Activated naive CD8-positive, alpha-beta T cell treated with anti-CD3 and anti-CD28 coated beads, Interleukin-2, amount 50 U/mL, for 24 hours (primary cell): ENCODE data around the gene SMIM5.

Source experiments
- ATAC-seq: fragments of 150-1000 bp; cut with Tn5 transposase; one replicate; pipeline ENCODE4 v1.10.0; 2021
- DNase-seq: peaks from one replicate; pipeline ENCODE4 v3.0.0; 2021
- H3K27ac Mint-ChIP-seq: one replicate; pipeline ENCODE4 v1.8.0; 2021; ENCODE audit warnings: mild to moderate bottlenecking, mixed read lengths
- H3K27me3 Mint-ChIP-seq: one replicate; pipeline ENCODE4 v1.8.0; 2021; ENCODE audit warnings: mixed read lengths
- H3K36me3 Mint-ChIP-seq: one replicate; pipeline ENCODE4 v1.8.0; 2021; ENCODE audit warnings: low read depth, mixed read lengths
- H3K4me1 Mint-ChIP-seq: one replicate; pipeline ENCODE4 v1.8.0; 2021; ENCODE audit warnings: mixed read lengths
- H3K4me3 Mint-ChIP-seq: one replicate; pipeline ENCODE4 v1.8.0; 2021; ENCODE audit warnings: mild to moderate bottlenecking, moderate library complexity, mixed read lengths
- H3K9me3 Mint-ChIP-seq: one replicate; pipeline ENCODE4 v1.8.0; 2021; ENCODE audit warnings: mixed read lengths

SMIM5 gene

DNA sequence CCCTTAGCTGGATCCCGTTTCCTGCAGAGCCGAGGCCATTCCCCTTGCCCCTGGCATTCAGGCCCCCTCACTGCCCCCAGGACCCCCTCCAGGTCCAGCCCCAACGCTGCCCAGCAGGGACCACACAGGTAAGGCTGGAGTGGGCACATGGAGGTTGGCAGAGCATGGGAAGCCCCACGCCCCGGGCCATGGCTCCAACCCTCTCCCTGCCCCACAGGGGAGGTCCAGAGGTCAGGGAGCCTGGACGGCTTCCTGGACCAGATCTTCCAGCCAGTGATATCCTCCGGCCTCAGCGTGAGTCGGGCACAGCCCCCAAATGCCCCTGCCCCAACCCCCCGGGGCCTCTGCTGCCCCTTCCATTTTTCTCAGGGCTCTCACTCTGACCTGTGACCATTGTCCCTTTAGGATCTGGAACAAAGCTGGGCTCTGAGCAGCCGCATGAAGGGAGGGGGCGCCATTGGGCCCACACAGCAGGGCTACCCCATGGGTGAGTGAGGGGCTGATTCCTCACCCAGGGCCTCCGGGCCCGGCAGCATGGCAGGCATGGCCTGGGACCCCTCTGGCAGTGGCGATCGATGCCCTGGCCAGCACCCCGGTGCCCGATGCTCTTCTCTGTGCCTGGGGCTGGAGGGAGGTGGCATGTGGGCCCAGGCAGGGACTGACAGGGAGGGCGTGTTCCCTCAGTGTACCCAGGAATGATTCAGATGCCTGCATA is 18.5 kb upstream of the SMIM5 start:
- Mint-ChIP-seq H3K4me1 (no peaks in the 10 kb centered on the region), H3K9me3 (no peaks in the 10 kb centered on the region), H3K36me3 (no peaks in the 10 kb centered on the region), H3K4me3 (no peak overlapping the region), H3K27me3 (no peaks in the 10 kb centered on the region), H3K27ac (no peak overlapping the region)
- ATAC-seq (no peak), DNase-seq (no peak)

DNA sequence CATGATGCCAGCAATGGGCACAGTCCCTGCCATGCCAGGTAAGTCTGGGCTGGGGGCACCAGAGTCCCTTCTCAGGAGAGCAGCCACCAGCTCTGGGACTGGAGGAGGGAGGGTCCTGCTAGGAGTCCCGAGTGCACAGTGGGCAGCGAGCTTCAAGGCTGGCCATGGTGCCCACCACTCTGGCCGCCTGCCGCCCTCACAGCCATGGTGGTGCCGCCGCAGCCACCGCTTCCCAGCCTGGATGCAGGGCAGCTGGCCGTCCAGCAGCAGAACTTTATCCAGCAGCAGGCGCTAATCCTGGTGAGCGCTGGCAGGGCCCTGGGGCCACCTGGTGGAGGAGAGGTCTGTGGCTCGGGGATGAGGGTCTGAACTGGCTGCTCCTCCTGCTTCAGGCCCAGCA is 17.9 kb upstream of the SMIM5 start:
- ATAC-seq: no peak
- H3K9me3 Mint-ChIP-seq: no peaks in the 10 kb centered on the region
- H3K4me3 Mint-ChIP-seq: no peak overlapping the region
- H3K27me3 Mint-ChIP-seq: no peaks in the 10 kb centered on the region
- H3K4me1 Mint-ChIP-seq: no peaks in the 10 kb centered on the region
- DNase-seq: no peak
- no peaks in the 10 kb centered on the region for H3K36me3 Mint-ChIP-seq
- H3K27ac Mint-ChIP-seq: no peak overlapping the region

DNA sequence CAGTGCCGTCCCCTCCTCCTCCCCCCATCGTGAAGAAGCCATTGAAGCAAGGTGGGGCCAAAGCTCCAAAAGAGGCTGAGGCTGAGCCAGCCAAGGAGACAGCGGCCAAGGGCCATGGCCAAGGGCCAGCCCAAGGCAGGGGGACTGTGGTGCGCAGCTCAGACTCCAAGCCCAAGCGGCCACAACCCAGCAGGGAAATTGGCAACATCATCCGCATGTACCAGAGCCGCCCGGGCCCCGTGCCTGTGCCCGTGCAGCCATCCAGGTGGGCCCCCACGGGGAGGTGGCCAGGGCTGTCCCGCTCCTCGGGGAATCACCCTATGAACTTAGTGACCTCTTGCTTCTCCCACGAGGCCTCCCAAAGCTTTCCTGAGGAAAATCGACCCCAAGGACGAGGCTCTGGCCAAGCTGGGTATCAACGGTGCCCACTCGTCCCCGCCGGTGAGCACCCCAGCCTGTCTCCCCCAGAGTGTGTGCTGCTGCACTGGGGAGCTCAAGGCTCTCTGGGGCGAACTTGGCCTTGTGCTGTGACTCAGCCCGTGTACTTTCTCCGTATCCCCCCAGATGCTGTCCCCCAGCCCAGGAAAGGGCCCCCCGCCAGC is 16.6 kb upstream of the SMIM5 start:
- Mint-ChIP-seq H3K9me3 (no peaks in the 10 kb centered on the region), H3K27ac (no peak overlapping the region), H3K4me1 (no peaks in the 10 kb centered on the region), H3K4me3 (no peak overlapping the region), H3K36me3 (no peaks in the 10 kb centered on the region), H3K27me3 (no peaks in the 10 kb centered on the region)
- no peak for ATAC-seq
- DNase-seq: no peak

DNA sequence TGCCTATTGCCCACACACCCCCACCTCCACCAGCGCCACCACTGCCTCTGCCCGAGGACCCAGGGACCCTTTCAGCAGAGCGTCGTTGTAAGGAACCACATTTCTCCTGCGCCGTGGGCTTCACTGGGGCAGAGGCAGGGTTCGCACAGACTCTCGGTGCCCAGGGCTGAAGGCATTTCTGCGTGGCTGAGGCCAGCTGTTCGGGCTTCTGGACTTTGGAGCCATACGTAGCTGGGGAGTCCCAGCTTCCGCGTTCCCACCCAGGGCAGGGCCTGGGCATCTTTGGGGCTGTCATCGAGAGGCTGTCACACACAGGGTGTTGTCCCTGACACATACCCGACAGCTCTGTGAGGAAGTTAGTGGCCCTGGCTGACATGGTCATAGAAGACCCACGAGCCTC is 16.0 kb upstream of the SMIM5 start:
- Mint-ChIP-seq H3K36me3 (no peaks in the 10 kb centered on the region), H3K9me3 (no peaks in the 10 kb centered on the region), H3K27me3 (no peaks in the 10 kb centered on the region), H3K4me1 (no peaks in the 10 kb centered on the region), H3K4me3 (no peak overlapping the region), H3K27ac (no peak overlapping the region)
- no peak for DNase-seq
- no peak for ATAC-seq

DNA sequence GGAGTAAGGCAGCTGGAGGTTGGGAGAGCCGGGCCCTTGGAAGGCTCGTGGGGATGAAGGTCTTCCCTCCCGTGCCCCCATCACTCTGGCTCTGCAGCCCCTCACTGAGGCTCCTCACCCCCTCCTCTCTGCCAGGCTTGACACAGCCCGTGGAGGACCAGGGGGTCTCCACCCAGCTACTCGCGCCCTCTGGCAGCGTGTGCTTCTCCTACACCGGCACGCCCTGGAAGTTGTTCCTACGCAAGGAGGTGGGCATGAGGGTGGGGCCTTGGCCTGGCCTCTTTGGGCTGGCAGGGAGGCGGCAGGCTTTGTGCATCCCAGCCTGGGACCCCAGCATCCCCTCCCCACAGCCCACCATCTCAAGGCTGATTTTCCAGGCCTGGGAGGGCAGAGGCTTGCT is 15.6 kb upstream of the SMIM5 start:
- Mint-ChIP-seq H3K36me3 (no peaks in the 10 kb centered on the region), H3K27me3 (no peaks in the 10 kb centered on the region), H3K4me1 (no peaks in the 10 kb centered on the region), H3K9me3 (no peaks in the 10 kb centered on the region), H3K4me3 (no peak overlapping the region), H3K27ac (no peak overlapping the region)
- DNase-seq (no peak), ATAC-seq (no peak)

DNA sequence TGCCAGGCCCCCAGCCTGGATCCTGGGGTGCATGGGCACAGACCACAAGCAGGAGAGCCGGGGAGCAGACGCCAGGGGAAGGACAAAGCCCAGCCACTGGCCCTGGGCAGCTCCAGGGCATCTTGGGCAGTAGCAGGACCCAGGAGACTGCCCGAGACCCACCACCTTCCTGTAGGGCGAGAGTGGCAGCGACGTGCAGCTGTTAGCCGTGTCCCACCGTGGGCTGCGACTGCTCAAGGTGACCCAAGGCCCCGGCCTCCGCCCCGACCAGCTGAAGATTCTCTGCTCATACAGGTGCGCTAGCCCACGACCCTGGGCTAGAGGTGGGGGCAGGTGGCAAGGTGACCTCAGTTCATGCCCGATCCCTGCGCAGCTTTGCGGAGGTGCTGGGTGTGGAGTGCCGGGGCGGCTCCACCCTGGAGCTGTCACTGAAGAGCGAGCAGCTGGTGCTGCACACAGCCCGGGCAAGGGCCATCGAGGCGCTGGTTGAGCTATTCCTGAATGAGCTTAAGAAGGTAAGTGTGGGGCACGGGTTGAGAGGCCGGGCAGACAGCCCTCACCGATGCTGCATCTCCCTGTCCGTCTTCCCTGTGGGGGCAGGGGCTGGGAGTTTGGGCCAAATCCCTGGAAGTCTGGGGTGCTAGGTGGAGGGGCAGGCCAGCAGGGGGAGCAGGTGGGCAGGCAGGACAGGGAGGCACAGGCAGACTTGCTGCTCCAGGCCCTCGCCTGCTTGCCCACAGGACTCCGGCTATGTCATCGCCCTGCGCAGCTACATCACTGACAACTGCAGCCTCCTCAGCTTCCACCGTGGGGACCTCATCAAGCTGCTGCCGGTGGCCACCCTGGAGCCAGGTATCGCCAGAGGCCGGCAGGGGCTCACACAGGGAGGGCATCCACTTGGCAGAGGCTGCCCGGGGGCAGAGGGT is 13.5 kb upstream of the SMIM5 start:
- ATAC-seq: no peak
- no peaks in the 10 kb centered on the region for H3K27me3 Mint-ChIP-seq
- no peaks in the 10 kb centered on the region for H3K36me3 Mint-ChIP-seq
- H3K4me1 Mint-ChIP-seq: no peaks in the 10 kb centered on the region
- DNase-seq: peak; percentile 30
- H3K9me3 Mint-ChIP-seq: no peaks in the 10 kb centered on the region
- H3K27ac Mint-ChIP-seq: no peak overlapping the region
- H3K4me3 Mint-ChIP-seq: no peak overlapping the region

DNA sequence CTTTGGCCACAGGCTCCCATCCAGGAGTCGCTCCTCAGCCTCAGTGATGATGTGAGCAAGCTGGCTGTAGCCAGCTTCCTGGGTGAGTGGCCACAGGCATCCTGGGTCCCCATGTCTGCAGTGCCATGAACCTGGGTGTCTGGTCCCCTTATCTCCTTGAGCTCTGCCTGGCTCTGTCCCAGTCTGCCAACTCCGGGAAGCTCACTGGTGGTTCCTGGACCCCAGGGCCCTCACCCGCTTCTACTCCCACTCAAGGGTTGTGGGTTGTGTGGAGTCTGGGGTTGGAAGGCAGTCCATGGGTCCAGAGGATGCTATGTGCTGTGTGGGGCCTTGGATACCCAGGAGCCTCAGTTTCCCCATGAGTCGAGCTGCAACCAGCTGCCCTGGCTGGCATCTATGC is 11.7 kb upstream of the SMIM5 start:
- H3K27ac Mint-ChIP-seq: no peak overlapping the region
- ATAC-seq: no peak
- H3K36me3 Mint-ChIP-seq: no peaks in the 10 kb centered on the region

DNA sequence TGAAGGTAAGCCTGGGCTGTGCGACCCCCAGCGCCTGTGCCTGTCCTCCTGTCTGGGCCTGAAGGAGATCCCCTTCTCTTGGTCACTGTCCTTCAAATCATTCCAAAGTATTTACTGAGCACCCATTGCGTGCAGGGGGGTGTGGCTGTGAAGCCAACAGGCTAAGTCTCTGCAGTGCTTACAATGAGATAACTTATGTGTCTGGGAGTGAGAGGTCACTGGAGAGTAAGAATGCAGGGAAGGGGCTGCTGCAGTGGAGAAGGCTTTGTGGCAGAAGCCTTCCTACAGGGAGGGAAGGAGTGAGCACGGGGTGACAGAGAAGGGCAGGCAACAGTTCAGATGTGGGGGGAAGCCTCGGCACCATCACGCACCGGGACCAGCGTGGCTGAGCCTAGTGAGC is 11.2 kb upstream of the SMIM5 start:
- no peak overlapping the region for H3K4me3 Mint-ChIP-seq
- ATAC-seq (no peak), DNase-seq (no peak)
- no peaks in the 10 kb centered on the region for H3K36me3 Mint-ChIP-seq
- no peak overlapping the region for H3K27ac Mint-ChIP-seq
- no peaks in the 10 kb centered on the region for H3K27me3 Mint-ChIP-seq
- no peaks in the 10 kb centered on the region for H3K4me1 Mint-ChIP-seq
- no peaks in the 10 kb centered on the region for H3K9me3 Mint-ChIP-seq

More for the DNA sequence above, 11.7 kb upstream of the SMIM5 start:
- H3K4me1 Mint-ChIP-seq: no peaks in the 10 kb centered on the region
- H3K27me3 Mint-ChIP-seq: no peaks in the 10 kb centered on the region
- no peak overlapping the region for H3K4me3 Mint-ChIP-seq
- H3K9me3 Mint-ChIP-seq: no peaks in the 10 kb centered on the region
- DNase-seq: no peak

DNA sequence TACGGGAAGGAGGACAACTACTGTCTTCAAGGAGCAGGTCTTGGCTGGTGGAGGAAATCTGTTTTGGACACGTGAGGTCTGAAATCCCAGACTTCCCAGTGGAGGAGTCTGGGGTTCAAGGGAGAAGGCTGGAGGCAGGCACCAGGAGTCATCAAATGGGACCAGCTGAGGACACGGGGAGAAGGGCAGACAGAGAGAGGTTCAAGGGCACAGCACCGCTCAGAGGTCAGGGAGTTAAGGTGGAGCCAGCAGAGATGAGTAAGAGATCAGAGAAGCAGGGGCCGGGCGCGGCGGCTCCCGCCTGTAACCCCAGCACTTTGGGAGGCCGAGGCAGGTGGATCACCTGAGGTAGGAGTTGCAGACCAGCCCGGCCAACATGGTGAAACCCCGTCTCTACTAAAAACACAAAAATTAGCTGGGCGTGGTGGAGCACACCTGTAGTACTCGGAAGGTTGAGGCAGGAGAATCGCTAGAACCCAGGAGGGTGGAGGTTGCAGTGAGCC is 10.4 kb upstream of the SMIM5 start:
- DNase-seq (no peak), ATAC-seq (no peak)
- Mint-ChIP-seq H3K27ac (no peak overlapping the region), H3K9me3 (no peaks in the 10 kb centered on the region), H3K27me3 (no peaks in the 10 kb centered on the region), H3K4me3 (no peak overlapping the region), H3K36me3 (no peaks in the 10 kb centered on the region), H3K4me1 (no peaks in the 10 kb centered on the region)

DNA sequence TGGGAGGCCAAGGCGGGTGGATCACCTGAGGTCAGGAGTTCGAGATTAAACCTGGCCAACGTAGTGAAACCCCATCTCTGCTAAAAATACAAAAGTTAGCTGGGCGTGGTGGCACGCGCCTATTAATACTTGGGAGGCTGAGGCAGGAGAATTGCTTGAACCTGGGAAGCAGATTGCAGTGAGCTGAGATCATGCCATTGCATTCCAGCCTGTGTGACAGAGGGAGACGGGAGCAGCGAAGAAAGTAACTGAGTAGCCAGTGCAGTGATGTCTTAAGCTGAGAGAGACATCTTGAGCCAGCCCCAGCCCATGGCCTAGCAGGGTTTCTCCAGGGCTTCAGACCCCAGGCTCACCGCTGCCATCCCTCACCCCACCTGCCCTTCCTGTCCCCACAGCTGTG is 9.8 kb upstream of the SMIM5 start:
- Mint-ChIP-seq H3K9me3 (no peaks in the 10 kb centered on the region), H3K27ac (no peak overlapping the region)
- no peak for ATAC-seq

DNA sequence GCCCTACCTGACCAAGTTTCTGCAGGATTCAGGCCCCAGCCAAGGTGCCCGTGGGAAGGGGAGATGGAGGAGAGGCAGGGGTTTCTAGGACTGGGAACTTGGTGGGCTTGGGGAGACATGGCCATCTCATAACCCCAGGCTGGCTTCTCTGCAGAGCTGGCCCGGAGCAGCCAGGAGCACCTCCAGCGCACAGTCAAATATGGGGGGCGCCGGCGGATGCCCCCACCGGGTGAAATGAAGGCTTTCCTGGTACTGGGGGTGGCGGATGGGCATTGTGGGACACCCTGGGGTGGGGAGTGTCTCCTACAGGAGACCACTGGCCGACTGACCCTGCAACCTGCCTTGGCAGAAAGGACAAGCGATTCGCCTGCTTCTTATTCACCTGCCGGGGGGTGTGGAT is 9.2 kb upstream of the SMIM5 start:
- Mint-ChIP-seq H3K36me3 (no peaks in the 10 kb centered on the region), H3K4me3 (no peak overlapping the region), H3K27ac (no peak overlapping the region), H3K27me3 (no peaks in the 10 kb centered on the region), H3K4me1 (no peaks in the 10 kb centered on the region), H3K9me3 (no peaks in the 10 kb centered on the region)
- DNase-seq: no peak
- no peak for ATAC-seq

More for the DNA sequence above, 9.8 kb upstream of the SMIM5 start:
- no peaks in the 10 kb centered on the region for H3K36me3 Mint-ChIP-seq
- H3K4me1 Mint-ChIP-seq: no peaks in the 10 kb centered on the region
- no peak overlapping the region for H3K4me3 Mint-ChIP-seq
- DNase-seq: no peak
- H3K27me3 Mint-ChIP-seq: no peaks in the 10 kb centered on the region

DNA sequence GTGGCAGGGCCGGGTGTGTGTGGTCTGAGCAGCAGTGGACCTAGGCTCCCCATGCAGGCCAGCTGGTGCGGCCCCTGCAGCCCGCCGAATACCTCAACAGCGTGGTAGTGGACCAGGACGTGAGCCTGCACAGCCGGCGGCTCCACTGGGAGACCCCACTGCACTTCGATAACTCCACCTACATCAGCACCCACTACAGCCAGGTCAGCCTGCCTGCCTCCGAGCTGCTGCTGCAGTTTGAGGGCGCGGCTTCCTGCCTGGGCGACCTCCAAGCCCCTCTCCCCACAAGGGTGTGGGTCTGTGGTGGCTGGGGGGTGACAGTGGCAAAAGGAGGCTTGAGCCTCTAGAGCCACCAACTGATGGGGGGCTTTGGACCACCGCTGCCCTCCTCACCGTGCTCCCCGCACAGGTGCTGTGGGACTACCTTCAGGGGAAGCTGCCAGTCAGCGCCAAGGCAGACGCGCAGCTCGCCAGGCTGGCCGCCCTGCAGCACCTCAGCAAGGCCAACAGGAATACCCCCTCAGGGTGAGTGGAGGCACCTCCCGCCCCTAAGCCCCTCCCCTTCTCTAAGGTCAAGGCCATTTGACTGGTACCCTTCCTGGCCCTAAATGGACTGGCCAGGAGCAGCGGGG is 8.4 kb upstream of the SMIM5 start:
- DNase-seq: no peak
- no peak overlapping the region for H3K4me3 Mint-ChIP-seq
- H3K27me3 Mint-ChIP-seq: no peaks in the 10 kb centered on the region
- H3K9me3 Mint-ChIP-seq: no peaks in the 10 kb centered on the region
- H3K4me1 Mint-ChIP-seq: no peaks in the 10 kb centered on the region
- ATAC-seq: no peak
- no peak overlapping the region for H3K27ac Mint-ChIP-seq
- H3K36me3 Mint-ChIP-seq: no peaks in the 10 kb centered on the region

DNA sequence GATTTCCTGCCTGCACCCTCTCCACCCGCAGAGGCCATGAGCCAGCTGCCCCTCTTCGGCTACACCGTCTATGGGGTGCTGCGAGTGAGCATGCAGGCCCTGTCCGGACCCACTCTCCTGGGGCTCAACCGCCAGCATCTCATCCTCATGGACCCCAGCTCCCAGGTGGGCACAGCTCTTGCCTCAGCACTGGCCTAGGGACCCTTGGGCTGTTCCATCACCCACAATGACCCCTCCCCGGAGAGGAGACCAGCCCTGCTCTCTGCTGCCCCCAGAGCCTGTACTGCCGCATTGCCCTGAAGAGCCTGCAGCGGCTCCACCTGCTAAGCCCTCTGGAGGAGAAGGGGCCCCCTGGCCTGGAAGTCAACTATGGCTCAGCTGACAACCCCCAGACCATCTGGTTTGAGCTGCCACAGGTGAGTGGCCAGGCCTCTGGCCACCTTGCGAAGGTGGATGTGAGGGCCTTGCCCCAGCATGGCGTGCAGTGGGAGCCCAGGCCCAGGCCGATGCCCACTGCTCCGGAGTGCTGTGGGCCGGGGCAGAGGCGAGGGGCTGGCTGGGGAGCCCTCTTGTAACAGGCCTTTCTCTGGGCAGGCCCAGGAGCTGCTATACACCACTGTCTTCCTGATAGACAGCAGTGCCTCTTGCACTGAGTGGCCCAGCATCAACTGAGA is 7.3 kb upstream of the SMIM5 start:
- Mint-ChIP-seq H3K4me3 (no peak overlapping the region), H3K27me3 (no peaks in the 10 kb centered on the region), H3K27ac (no peak overlapping the region), H3K9me3 (no peaks in the 10 kb centered on the region), H3K4me1 (no peaks in the 10 kb centered on the region), H3K36me3 (no peaks in the 10 kb centered on the region)
- DNase-seq (peak; percentile 23), ATAC-seq (peak; percentile 35)

DNA sequence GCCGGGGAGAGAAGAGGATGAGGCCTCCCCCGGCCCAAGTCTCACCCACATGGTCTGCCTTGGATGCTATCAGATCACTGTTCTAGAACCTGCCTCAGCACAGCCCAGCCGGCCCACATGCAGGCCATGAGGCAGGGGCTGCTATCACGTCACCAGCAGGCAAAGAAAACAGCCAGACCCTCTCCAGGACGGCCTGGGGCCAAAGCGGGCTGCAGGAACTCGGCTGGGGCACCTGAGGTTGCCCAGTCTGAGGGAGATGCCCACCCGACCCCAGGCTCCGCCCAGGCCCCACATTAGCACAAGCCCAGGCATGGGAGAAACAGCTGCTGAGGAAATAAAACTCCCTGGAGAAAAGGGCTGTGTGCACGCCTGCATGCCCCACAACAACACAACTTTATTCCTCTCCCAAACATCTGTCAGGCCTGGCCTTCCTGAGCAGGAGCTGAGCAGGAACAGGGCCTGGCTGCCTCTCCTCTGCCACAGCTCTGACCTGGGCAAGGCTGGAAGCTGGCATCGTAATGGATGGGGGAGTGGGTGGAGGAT is 6.7 kb upstream of the SMIM5 start:
- H3K27ac Mint-ChIP-seq: no peak overlapping the region
- no peak for ATAC-seq
- H3K9me3 Mint-ChIP-seq: no peaks in the 10 kb centered on the region
- no peaks in the 10 kb centered on the region for H3K4me1 Mint-ChIP-seq
- H3K36me3 Mint-ChIP-seq: no peaks in the 10 kb centered on the region
- no peak overlapping the region for H3K4me3 Mint-ChIP-seq
- DNase-seq: no peak
- H3K27me3 Mint-ChIP-seq: no peaks in the 10 kb centered on the region
